GM08714 (cell line): ENCODE results near the gene RAB17.

Experiments used
- H3K4me3 ChIP-seq: fragments of 200-500 bp; sonication (Bioruptor generic); 2 replicates; pipeline ENCODE4 v1.5.1; 2014; ENCODE audit warnings: mild to moderate bottlenecking, low read length, inconsistent platforms
- ZNF274 ChIP-seq: IDR thresholded peaks from 2 replicates; pipeline ENCODE4 v1.6.1; 2012; ENCODE audit warnings: mild to moderate bottlenecking, low read depth, low read length

RAB17 gene

DNA sequence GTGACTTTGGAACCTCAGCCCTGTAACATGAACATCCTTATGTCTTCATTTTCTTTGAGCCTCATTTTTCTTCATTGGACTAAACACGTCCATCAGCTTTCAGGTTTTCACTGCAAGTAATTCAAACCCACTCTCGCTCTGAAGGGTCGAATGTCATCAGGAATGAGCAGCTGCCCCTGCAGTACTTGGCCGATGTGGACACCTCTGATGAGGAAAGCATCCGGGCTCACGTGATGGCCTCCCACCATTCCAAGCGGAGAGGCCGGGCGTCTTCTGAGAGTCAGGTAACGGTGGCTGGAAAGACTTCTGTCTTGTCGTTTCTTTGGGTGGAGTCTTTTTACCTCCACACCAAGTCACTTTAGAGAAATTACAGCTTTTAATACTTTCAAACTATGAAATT lies 63.3 kb downstream of the RAB17 start:
- no peak overlapping the region for H3K4me3 ChIP-seq
- TF ChIP-seq ZNF274, result no peak

DNA sequence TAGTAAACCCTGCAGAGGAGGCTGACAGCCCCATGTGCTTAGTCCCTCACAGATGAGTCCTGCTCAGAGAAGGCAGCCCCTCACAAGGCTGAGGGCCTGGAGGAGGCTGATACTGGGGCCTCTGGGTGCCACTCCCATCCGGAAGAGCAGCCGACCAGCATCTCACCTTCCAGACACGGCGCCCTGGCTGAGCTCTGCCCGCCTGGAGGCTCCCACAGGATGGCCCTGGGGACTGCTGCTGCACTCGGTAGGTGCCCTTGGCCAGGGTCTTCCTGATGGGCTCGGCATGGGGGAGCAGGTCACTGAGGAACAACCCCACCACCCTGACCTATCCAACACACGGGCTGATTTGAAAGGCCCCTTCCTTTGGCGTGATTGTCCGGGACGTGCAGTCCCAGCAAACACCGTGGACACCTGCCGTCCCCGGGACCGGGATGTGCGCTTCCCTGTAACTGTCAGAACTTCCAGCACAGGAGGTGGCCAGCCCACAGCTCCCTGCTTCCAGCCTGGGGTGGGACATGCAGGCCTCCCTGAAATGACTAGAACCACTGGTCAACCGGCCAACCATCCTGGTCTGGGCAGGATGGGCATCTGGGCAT lies 64.9 kb downstream of the RAB17 start:
- TF ChIP-seq ZNF274, result no peak
- no peak overlapping the region for H3K4me3 ChIP-seq

DNA sequence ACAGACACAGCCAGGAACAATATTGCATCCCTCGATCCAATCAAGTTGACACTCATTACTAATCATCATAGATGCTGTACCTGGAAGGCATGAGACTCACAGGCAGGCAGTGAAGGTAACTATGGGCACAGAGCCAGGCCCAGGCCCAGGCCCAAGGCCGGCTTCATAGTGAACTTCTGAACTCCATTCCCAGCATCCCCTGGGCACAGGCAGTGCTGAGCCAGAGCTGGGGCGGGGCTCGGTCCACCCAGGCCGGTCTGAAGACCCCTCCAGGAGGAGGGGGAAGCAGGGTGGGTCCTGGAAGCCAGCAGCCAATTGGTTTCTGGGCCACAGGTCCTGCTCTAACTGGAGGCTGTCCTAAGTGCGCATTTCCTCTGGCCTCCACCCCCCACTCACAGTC lies 65.9 kb downstream of the RAB17 start:
- no peak overlapping the region for H3K4me3 ChIP-seq
- TF ChIP-seq ZNF274, result no peak
